Endothelial cell (in vitro differentiated cells): Measurements from ENCODE around the gene CCDC13. TPM values are rescaled to one million over a fixed set of nuclear protein-coding genes. Genes with fewer than 3 reads are reported as not detected.

ENCODE experiments used
- DNase-seq: peaks from one replicate; pipeline ENCODE4 v3.0.0; 2021; ENCODE audit warnings: low spot score
- H3K27ac Mint-ChIP-seq: one replicate; pipeline ENCODE4 v1.8.0; 2021; ENCODE audit warnings: mixed read lengths, inconsistent platforms; ENCODE audit not compliant: unreplicated experiment
- H3K27me3 Mint-ChIP-seq: one replicate; pipeline ENCODE4 v1.8.0; 2021; ENCODE audit warnings: mild to moderate bottlenecking, moderate library complexity, mixed read lengths, inconsistent platforms; ENCODE audit not compliant: unreplicated experiment
- H3K36me3 Mint-ChIP-seq: one replicate; pipeline ENCODE4 v1.8.0; 2021; ENCODE audit warnings: mild to moderate bottlenecking, low read depth, mixed read lengths, inconsistent platforms; ENCODE audit not compliant: unreplicated experiment
- H3K4me1 Mint-ChIP-seq: one replicate; pipeline ENCODE4 v1.8.0; 2021; ENCODE audit warnings: mild to moderate bottlenecking, mixed read lengths, inconsistent platforms; ENCODE audit not compliant: unreplicated experiment
- H3K4me3 Mint-ChIP-seq: one replicate; pipeline ENCODE4 v1.8.0; 2021; ENCODE audit warnings: mild to moderate bottlenecking, mixed read lengths, inconsistent platforms; ENCODE audit not compliant: unreplicated experiment
- H3K9me3 Mint-ChIP-seq: one replicate; pipeline ENCODE4 v1.8.0; 2021; ENCODE audit warnings: mixed read lengths, inconsistent platforms; ENCODE audit not compliant: unreplicated experiment
- total RNA-seq: library from RNA; stranded (reverse); fragmentation: NEBNext Ultra II Directional; extraction: Animal tissue kit (Norgen Biotek cat#: 25700); gene quantifications from one replicate; pipeline ENCODE4 v1.2.1, GENCODE V29; 2021; ENCODE audit not compliant: unreplicated experiment
- TF ChIP-seq, protein P1 (sequence below): fragments of 200-600 bp; sonication (generic); IDR thresholded peaks from one replicate; pipeline ENCODE4 v1.5.0; 2021; ENCODE audit warnings: antibody characterized with exemption; ENCODE audit not compliant: unreplicated experiment

Gene CCDC13
- total RNA-seq, 1 donor from 2014 or later, result 0.41 TPM

GRCh38 chr3:42752961-42753360, 20.1 kb downstream of the CCDC13 start:
- Mint-ChIP-seq H3K27ac (no peak overlapping the region), H3K36me3 (peaks cover 7% of the 10 kb centered on the region), H3K9me3 (no peaks in the 10 kb centered on the region), H3K27me3 (peaks cover 6% of the 10 kb centered on the region), H3K4me3 (no peak overlapping the region), H3K4me1 (no peaks in the 10 kb centered on the region)
- no peak for DNase-seq
- TF ChIP-seq, protein P1, sequence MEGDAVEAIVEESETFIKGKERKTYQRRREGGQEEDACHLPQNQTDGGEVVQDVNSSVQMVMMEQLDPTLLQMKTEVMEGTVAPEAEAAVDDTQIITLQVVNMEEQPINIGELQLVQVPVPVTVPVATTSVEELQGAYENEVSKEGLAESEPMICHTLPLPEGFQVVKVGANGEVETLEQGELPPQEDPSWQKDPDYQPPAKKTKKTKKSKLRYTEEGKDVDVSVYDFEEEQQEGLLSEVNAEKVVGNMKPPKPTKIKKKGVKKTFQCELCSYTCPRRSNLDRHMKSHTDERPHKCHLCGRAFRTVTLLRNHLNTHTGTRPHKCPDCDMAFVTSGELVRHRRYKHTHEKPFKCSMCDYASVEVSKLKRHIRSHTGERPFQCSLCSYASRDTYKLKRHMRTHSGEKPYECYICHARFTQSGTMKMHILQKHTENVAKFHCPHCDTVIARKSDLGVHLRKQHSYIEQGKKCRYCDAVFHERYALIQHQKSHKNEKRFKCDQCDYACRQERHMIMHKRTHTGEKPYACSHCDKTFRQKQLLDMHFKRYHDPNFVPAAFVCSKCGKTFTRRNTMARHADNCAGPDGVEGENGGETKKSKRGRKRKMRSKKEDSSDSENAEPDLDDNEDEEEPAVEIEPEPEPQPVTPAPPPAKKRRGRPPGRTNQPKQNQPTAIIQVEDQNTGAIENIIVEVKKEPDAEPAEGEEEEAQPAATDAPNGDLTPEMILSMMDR, result no peak

- H3K27me3 Mint-ChIP-seq, result peaks cover 6% of the 10 kb centered on the region
- no peaks in the 10 kb centered on the region for H3K9me3 Mint-ChIP-seq
- H3K36me3 Mint-ChIP-seq, result peaks cover 7% of the 10 kb centered on the region
- H3K4me3 Mint-ChIP-seq, result no peak overlapping the region
- TF ChIP-seq, protein P1, result no peak
- DNase-seq, result no peak
- no peaks in the 10 kb centered on the region for H3K4me1 Mint-ChIP-seq
- H3K27ac Mint-ChIP-seq, result no peak overlapping the region
These were observed 20.6 kb downstream of the CCDC13 start for GRCh38 chr3:42752441-42752840.

DNA sequence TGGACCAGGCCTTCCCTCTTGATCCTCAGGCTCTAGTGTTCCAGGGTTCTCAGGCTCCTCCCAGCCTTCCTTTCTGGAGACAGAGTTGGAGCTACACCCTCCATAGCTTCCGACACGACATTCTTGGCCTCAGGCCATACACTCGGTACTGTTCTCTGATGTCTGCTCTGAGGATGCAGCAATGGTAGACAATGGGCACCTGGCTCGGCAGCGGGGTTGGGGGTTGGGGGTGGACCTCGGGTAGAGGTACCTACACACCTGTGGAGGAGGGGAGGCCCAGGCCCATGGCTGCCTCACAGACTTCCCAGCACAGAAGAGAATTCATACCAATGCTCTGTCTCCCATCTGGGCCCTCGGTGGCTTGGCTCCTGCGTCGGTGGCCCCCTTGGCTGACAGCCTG, 21.4 kb downstream of the CCDC13 start:
- Mint-ChIP-seq H3K27ac (no peak overlapping the region), H3K4me1 (no peaks in the 10 kb centered on the region), H3K4me3 (no peak overlapping the region), H3K36me3 (peaks cover 7% of the 10 kb centered on the region), H3K27me3 (peaks cover 6% of the 10 kb centered on the region), H3K9me3 (no peaks in the 10 kb centered on the region)
- TF ChIP-seq, protein P1, result no peak
- no peak for DNase-seq

DNA sequence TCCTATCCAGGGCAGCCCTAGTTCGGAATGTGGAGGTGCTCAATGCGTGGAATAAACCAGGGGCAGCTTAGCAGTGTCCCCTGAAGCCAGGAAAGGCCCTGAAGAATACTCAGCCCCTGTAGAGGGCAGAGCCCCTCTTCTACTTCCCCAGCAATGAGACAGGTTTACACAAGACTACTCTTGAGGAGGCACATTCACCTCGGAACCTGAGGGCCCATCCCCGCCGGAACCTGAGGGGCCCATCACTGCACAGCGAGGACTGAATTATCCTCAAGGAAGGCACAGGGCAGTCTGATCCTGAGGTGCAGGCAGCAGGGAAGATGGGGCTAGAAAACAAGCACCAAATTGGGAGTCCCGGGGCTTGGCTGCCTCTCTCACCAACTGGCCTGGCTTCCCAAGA, 22.2 kb downstream of the CCDC13 start:
- DNase-seq, result no peak
- H3K27me3 Mint-ChIP-seq, result peaks cover 5% of the 10 kb centered on the region
- H3K4me3 Mint-ChIP-seq, result no peak overlapping the region
- TF ChIP-seq, protein P1, result no peak
- H3K36me3 Mint-ChIP-seq, result peaks cover 7% of the 10 kb centered on the region
- no peak overlapping the region for H3K27ac Mint-ChIP-seq
- H3K4me1 Mint-ChIP-seq, result no peaks in the 10 kb centered on the region
- H3K9me3 Mint-ChIP-seq, result no peaks in the 10 kb centered on the region

DNA sequence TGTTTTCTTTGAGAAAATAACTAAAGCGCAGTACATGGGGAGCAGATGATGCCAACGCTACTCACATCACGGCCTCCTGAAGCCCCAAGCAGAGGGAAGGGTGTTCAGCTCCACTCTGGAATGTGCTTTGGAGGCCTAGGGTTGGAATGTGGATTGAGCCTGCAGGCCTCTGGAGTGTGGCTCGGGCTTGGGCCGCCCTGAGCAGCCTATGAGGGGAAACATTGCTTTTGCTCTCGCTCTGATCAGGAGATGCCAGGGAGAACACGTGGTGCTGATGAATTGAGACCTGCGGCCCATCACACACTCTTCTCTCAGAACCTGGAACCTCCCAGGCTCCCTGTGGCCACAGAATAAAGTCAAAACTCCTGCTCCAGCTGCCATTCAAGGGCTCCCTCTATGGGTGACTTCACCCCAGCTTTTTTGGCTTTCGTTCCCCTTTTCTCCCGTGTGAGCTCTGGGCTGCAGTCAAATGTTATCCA, 23.3 kb downstream of the CCDC13 start:
- no peak overlapping the region for H3K4me3 Mint-ChIP-seq
- no peak overlapping the region for H3K27ac Mint-ChIP-seq
- peaks cover 5% of the 10 kb centered on the region for H3K27me3 Mint-ChIP-seq
- H3K36me3 Mint-ChIP-seq, result peaks cover 7% of the 10 kb centered on the region
- H3K4me1 Mint-ChIP-seq, result no peaks in the 10 kb centered on the region
- DNase-seq, result no peak
- TF ChIP-seq, protein P1, result no peak
- H3K9me3 Mint-ChIP-seq, result no peaks in the 10 kb centered on the region
